GDM1 (cell line): ENCODE data around the gene MET.

Experiments used
- DNase-seq: peaks from one replicate; lab custom pipeline; 2025; lab: John Stamatoyannopoulos, UW

MET gene

DNA sequence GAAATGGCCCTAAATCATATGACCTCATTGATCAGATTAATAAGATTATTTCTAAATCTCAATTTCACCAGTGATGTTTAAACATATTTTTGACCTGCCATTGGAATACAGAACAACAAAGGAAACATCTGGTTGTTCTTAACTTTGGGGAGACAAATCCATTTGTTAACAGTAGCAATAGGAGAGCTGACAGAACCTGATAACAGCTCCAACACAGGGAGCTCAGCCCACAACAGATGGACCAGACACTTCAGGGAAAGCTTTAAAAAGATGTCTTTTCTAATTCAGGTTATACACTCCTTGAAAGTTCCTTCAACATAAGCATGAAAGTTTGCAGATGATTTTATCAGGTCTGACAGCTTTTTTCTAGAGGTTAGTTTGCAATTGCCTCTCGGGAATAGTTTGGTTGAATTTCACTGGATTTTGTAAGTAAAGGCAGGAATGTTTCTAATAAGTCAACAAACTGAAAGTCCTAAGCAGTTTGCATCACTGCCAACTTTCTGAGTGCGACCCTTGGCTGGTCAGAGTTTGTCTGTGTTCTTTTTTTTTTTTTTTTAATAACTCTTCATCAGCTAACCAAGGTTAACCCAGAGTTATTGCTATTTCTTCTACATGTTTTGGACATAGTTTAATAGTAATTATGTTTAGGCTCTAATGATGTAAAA, 6.5 kb upstream of the MET start:
- no peak for DNase-seq

DNA sequence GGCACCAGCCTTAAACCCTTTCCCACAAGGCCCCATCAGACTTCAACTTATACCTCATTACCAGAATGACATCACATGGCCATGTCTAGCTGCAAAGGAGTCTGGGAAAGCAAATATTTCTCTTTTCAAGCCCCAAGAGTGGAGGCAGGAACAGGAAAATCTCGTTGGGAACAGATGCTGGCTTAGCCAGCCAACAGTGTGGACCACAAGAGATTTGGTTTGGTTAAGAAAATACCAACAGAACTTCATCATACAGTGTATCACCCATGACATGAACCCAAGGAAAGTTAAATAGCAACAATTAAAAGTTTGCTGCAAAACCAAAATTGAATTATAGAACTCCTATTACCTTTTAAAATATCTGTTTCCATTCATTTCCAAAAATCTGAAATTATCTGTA, 2.2 kb upstream of the MET start:
- no peak for DNase-seq

DNA sequence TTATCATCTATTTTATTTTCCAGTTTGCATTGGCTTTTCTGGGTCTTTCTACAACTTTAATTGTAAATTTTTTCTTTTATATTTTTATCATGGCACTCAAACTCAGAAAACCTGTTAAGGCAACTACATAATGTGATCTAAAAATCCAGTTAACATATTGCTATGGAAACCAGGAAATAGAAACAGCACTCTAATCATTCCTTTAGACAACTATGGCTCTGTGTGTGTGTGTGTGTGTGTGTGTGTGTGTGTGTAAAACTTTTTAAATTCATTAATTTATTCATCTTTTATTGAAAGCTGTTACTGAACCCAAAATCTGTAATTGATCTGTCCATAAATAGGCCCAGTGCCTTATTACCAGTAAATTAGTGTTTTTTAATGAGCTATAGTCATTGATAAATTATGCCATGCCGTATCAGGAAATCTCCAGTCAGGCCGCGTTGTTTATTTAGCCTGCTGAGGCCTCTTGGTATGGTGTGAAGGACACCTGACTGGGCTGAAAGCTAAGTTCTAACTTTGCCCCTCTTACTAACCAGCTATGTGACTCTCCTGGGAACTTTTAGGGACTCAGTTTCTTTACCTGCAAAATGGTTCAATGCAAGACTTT, 1.5 kb upstream of the MET start:
- no peak for DNase-seq

DNA sequence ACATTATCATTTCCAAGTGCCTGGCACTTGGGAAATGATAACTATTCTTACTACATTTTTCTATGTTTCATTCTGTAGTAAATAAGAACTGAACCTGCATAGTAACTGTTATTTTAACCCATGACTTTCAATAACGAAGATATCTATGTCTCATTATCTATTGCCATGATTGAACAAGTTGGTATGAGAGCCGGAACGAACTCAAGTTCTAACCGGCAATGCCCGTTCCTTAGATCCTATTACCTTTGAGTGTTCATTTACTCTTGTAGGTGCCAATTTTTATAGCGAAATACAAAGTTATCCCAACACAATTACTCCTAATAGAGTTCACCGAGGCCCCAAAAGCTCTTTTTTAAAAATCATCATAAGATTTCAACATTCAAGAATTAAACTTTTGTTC, 885 bp upstream of the MET start:
- DNase-seq, result no peak

DNA sequence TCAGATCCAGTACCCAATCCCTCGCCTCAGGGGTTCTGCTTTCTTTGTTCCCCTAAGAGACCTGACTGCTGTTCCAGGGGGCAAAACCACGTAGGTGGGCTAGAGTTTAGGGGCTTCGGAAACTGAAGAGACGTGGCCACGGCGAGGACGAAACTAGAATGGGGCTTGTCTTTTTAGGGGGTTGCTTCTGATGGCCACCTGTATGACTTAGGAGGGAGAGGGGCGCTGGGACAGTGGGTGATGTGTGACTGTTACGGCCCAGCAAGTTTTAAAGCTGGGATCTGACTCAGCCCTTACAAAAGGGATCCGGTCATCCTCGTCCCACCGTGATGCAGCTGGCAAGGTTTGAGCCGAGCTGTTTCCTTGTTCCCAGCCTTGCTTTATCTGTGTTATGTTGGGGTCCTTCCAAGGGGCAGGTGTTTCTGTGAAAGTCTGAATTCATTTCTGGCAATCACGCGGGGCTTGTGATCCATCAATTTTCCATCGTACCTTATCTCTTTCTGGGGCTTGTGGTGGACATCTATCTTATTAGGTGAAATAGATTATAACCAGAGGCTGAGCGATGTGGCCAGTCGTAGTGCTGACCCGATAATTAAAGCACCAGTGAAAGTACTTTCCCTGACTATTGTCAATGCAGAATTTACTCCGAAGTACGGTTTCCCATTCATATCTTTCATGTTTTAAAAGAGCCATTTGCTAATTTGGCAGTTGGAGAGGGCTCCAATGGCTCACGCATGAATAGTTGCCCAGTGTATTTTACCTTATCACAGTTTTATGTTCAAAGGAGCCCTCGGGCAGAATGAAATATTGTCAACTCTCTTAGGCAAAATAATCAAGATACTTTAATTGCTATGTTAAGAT, 830 bp downstream of the MET start:
- DNase-seq, result no peak

DNA sequence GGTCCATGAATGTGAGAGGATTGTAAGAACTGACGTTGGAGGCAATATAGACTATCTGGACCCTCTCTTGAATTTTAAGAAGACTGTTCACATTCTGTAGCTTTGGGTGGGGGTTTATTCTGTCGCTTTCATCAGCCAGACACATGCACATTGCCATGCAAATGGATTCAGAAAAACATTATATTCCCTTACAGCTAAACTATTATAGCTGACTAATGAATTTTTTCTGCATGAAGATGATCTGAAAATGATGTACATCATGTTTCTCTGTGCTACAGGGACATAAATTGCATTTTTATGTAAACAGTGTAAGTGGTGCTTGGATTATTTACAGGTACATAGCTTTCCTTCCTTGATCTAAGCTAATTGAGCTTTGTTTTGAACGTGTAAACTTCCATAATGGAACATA, 1.5 kb downstream of the MET start:
- no peak for DNase-seq

DNA sequence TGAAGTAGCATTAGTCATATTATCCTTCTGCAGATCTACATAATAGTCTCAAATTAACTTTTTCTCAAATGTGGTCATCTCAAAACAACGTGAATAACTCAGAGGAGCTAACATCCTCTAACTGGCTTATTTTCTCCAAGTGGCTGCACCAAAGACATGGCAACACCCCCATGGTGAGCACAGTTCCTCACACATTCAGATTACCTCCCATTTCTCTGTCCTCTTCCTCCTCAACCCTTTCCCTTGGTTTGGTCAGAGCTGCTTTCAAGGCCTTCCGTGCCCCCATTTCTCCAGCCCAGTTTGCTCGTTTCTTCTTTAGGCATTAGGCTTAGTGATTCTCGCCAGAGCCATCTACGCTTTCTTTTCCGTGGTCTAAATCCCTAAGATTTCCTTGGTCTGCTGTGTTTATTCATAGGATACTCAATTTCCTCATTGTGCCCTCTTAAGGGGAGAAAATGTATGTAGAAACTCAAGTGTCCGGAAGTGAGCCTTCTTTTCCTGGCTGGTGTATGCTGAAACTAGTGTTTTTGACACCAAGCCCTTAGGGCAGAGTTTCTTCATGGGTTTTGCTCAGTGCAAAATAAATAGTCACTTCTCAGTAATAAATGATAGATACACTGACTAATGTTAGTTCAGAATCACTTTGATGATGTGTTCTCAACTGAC, 2.6 kb downstream of the MET start:
- no peak for DNase-seq

DNA sequence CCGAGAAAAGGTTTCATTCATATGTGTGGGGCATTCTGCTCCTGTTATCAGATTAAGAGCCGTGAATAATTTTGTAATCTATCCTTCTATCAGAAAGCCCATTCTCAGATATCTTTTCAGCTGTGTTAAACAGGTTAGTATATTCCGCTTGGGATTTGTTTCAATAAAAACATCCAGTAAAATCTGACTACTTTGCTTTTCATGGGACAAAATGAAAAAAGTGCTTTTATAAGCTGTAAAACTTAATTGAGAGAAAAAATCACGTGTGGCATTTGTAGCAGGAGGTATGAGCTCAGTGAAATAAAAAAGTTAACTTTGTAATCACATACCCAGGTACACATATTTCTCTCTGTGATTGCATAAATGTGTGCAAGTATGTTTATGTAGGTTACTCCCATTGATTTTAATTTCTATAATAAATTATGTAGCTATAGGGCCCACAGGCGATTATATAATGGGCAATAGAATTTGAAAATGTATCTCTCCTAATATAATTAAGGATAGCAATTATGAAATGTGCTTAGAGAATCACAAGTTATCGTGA, 3.9 kb downstream of the MET start:
- DNase-seq, result no peak

DNA sequence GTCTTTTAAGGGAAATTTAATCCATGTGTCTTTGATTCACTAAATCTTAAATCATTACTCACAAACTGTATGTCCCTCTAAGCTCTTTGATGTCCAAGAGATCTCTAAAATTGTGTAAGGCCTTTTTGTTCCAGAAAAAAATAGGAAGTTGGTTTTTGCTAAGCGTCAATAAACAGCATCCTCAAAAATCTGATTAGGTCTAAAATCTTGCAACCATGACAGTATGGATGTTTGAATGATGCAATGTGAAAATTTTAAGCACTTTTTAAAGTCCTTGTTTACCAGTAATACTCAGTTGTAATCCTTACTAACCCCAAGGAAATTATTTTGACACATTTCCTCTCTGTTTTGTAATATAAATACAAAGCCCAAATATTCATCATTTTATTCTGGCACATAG, 6.8 kb downstream of the MET start:
- no peak for DNase-seq

DNA sequence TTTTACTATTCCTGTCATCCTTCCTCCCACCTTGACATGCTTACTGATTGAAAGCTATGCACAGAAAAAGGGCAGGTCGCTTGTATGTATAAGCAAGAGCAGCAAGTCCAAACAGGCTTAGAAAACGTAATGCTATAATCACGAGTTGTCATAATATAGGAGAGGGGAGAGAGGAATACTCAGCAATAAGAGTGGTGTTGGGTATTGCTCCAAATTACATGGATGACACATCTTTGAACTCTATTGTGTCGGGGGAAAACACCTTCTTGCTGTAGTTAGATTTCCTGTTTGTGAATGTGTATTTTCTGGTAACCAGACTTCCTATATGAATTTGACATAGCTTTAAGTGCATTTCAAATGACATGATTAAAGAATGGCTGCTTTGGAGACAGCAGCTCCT, 7.5 kb downstream of the MET start:
- DNase-seq, result no peak

DNA sequence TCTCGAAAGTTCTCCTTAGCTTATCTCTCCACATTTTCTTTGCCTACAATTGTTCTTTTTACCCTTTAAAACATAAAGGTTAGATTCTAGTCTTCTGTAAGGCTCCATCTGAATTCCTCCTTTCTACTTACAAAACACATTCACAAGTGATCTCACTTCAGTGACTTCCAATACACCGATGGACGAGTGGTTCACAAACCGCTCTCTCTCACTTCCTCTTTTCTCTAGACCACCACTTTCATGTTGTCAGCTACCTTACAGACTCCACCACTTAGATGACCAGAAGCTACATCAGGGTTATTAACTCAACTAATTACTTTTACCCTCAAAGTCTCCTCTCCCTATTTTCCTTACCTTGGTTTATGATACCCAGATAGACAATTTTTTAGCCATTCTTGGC, 11.8 kb downstream of the MET start:
- no peak for DNase-seq

DNA sequence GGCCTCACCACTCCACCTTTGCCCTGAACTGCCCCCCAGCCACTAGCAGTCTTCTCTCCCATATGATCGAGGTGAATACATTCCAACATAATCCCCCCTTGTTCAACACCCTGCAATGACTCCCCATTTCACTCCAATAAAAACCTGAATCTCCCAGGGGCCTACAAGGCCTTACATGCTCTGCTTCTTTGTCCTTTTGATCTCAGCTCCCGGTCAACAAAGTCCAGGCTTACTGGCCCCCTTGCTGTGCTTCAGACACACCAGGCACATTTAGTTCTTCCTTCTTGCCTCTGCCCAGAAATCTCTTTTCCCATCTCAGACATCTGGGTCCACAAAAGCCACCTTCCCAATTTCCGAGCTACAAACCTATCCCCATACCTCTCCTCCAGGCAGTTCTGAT, 14.0 kb downstream of the MET start:
- no peak for DNase-seq

DNA sequence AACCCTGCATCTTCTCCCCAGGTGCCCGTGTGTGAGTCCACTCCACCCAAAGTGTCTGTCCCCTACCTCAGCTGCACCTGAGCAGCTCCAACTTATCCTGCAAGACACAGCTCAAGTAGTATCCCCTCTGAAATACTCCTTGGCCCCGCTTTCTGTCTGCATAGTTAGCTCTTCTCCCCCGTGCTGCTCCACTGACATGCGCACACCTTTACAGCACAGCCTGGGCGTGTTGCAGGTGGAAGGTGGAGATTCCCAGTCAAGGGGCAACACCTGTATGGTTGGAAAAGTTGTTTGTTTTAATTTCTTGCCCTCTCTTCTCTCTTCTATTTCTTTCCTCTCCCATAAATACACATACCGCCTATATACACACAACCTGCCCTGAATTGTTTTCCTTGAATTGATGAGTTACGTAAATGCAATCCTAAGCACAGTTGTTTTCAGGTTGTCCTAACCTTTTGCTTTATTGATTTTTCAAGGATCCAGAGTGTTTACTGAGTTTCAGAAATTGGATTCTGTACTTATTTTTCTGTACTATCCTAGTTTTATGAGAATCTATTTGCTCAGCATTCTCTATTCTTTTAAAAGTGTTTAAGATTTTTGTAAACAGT, 14.9 kb downstream of the MET start:
- no peak for DNase-seq

DNA sequence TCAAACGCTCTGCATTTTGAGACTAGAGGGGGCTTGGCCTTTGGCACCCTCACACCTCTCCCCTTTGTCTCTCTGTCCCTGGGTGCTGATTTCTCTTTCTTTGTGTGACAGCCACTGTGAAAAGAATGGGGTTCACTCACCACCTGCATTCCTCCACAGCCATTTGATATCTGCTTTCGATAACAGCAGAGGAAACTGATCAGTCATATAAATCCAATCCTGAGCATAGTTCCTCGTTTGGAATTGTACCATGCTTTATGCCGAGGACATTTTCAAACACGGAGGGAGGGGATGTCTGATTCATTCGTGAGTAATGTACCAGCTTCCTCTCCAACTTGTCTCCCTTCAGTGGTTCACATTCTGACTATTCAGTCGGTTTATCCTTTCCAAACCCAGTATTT, 15.8 kb downstream of the MET start:
- no peak for DNase-seq

DNA sequence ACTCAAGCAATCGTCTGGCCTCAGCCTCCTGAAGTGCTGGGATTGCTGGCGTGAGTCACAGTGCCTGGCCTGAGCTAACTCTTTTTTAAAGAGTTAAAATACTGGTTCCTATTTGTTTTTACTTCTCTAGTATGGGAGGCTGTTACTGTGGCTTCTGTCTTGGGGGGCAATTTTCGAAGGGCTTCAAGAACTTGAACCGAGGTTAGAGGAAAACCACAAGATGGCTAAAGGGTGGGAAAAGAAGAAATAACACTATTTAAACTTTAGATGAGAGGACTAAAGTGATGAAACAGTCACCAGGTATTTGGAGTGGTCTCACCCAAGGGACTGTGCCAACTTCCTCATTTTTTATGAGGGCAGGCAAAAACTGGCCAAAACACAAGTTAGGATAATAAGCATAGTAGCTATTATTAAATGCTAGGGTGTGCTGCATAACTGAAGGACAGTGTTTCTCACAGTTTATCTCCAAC, 17.8 kb downstream of the MET start:
- DNase-seq, result no peak

DNA sequence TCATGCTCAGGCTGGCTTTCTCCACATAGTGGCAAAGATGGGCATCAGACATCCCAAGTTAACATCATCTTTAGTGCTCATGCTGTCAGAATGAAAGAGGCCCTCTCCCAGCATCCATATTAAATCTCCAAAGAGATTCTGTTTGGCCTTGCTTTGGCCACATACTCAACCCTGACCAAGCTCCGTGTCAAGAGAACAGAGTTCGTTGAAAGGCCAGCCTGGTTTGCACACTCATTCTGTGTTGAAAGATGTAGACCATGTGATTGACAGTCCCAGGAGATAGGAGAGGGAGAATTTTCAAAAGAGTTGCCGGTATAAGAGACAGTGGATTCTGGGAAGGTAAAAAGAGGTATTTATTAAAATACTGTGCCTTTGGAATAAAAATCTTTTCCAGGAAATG, 19.7 kb downstream of the MET start:
- no peak for DNase-seq

DNA sequence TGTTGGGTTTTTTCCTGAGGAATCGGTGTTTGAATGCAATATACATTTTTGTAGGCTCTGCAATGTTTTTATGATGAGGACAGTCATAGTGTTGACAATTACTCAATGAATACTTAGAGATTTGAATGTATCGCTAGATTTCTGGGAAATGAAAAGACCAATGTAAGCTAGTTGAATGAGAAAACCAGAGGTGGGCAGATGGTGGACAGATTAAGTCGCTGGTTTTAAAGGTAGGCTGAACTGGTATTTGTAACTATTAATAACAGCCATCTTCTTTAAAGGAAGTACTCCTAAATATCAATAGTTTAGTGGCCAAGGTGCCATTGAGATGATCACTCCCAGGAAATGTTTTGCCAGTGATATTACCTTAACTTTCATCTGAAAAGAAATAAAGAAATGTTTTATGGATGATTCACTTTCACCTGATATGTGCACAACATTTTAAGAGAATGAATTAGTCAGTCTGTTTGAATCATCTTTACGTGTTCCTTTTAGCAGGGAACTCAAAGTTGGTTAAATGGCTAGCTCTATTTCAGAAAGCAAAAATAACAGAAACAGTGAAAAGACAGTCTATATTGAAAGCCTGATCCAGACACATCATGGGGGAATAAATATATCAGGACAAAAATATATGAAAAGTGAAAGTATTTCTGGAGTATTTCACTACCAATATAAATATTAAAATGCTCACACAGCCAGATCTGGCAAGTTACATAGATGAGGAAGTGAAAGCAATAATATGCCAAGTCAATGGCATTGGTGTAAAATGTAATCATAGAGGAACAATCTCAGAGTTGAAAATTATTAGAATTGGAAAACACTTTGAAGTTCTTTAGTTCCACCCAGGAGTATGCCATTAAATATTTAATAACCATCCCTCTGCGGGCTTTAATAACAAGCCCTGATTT, 20.7 kb downstream of the MET start:
- DNase-seq, result no peak

DNA sequence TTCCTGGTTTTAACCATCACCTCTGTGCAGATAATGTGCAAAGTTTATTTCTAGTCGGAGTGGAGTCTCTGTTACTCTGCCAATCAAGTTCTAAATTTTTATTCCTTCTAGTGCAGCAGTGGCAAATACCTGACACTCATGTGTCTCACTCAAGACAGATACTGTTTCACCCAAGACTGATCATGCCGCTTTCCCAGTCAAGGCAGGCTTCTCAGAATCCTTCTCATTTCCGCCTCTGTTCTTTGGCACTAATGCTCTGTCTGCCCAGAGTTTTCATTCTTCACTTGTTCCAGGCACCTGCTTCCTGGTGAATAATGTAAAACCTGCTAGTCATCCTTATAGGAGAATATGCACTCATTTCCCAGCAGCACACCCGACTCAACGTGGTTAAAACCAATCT, 24.7 kb downstream of the MET start:
- DNase-seq, result no peak

DNA sequence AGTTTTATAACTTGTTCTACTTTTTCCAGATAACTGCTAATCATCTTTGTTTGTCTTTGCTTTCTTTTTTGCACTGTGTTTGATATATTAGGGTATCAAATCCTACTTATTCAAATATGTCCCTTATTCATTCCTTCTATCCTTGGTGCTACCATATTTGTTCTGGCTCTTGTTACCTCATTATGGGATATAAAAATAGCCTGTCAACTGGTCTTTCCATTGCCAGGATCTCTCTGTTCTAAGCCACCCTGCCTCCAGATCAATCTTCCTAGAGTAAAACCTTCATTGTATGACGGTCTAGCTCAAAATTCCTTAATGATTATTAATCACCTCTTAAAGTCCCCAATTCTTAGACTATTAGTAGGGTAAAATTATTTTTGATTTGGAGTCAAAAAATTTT, 25.2 kb downstream of the MET start:
- no peak for DNase-seq

DNA sequence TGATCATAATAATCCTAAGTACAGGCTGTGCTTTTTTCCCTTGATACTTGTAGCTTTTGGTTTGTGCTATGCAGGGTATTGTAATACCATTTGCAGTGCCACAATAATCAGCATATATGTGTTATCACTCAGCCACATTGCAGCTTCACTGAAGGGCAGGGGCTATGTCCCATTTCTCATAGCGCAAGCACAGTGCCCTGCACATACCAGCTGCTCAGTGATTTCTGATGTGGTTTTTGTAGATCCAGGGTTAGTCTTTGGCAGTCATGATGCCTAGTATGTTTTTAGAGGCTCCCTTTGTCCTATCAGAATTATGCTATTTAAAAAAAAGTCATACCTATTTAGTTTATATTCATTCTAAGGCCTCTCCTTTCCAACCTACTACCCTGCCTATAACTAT, 25.8 kb downstream of the MET start:
- DNase-seq, result no peak

DNA sequence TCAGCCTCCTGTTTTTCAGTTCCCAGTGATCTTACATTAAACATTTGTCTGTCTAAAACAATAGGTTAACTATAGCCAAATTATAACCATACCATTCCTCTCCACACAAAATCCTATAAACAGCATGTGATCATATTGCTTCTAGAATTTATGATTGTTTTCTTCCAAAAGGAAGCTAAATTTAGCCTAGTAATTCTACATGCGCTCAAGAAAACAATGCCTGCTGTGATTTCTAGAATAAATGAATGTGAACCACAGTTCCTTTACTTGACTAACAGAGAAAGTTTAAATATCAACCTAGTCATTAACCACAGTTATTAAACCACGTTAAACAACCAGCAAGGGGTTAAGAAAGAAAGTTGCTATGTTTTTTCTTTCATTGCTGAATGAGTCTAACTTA, 26.4 kb downstream of the MET start:
- DNase-seq, result no peak
